K562 (cell line): ENCODE data around the gene EOLA1. TPM values are rescaled to one million over a fixed set of nuclear protein-coding genes. Genes with fewer than 3 reads are reported as not detected.

Source experiments
- ATAC-seq: fragments of 200-7000 bp; cut with Tn5 transposase; 3 replicates; pipeline ENCODE4 v1.9.1; 2020; ENCODE audit warnings: moderate library complexity
- BruUV-seq: library from RNA; stranded (reverse); fragments of 400-500 nt; replicated peaks from 2 replicates; lab custom pipeline; 2021; lab: Mats Ljungman, UMichigan
- CTCF ChIA-PET: fragments of 300-600 bp; formaldehyde crosslinking; extraction: SDS; loops from one replicate; lab custom pipeline; 2021; ENCODE audit warnings: low intra/inter-chr PET ratio; lab: Yijun Ruan, JAX
- POLR2A ChIA-PET: fragments of 300-600, 350-650 bp; sonication (Branson Sonifier 250); formaldehyde crosslinking; extraction: SDS; loops from one replicate; lab custom pipeline; 2021; ENCODE audit warnings: antibody characterized with exemption, inconsistent platforms; lab: Yijun Ruan, JAX
- DNase-seq, 4 experiments: peaks; one replicate each; pipeline versions ENCODE4 v3.0.0 to v3.0.0-alpha.2; 2011 to 2018; ENCODE audit warnings: low spot score in 3 of 4, mixed read lengths in 3 of 4; ENCODE audit errors: extremely low read depth in 1 of 4
- FAIRE-seq: peaks from 2 replicates; lab custom pipeline; 2011; peaks lifted over from hg19 to GRCh38; lab: Jason Lieb, UNC
- H2AFZ ChIP-seq: 2 replicates; pipeline ENCODE4 v1.6.0; 2011; ENCODE audit warnings: low read depth, low read length, control low read depth, inconsistent platforms
- H3K27ac ChIP-seq: fragments of 200-600 bp; 3 replicates; pipeline ENCODE4 v1.8.0; 2011; ENCODE audit warnings: low read depth, mild to moderate bottlenecking, control low read depth, inconsistent platforms, low read length, moderate library complexity, mixed read lengths; ENCODE audit errors: extremely low read depth
- H3K27me3 ChIP-seq, 2 experiments: fragments of 300-600 bp in 1 of 2; 2 replicates in 1 of 2; 3 replicates in 1 of 2; pipeline versions ENCODE4 v1.6.0 to v1.8.0; 2011; ENCODE audit warnings: inconsistent platforms in 2 of 2, low read length in 2 of 2, mild to moderate bottlenecking in 1 of 2, mixed read lengths in 1 of 2, moderate library complexity in 1 of 2; ENCODE audit not compliant: control insufficient read depth in 2 of 2, insufficient read depth in 2 of 2
- H3K36me3 ChIP-seq: fragments of 300-600 bp; 3 replicates; pipeline ENCODE4 v1.8.0; 2011; ENCODE audit warnings: mild to moderate bottlenecking, low read length, inconsistent platforms; ENCODE audit not compliant: control insufficient read depth, insufficient read depth
- H3K4me1 ChIP-seq, 2 experiments: fragments of 200-600 bp in 1 of 2; replicated peaks in 1 of 2; 2 replicates in 1 of 2; 3 replicates in 1 of 2; pipeline versions ENCODE4 v1.5.1 to v1.8.0; 2011; ENCODE audit warnings: inconsistent platforms in 2 of 2, low read length in 2 of 2, mild to moderate bottlenecking in 1 of 2, mixed read lengths in 1 of 2, moderate library complexity in 1 of 2; ENCODE audit not compliant: control insufficient read depth in 2 of 2, insufficient read depth in 2 of 2
- H3K4me2 ChIP-seq: 2 replicates; pipeline ENCODE4 v1.6.1; 2011; ENCODE audit warnings: low read length, control low read depth, inconsistent platforms, mixed read lengths; ENCODE audit not compliant: insufficient read depth
- H3K4me3 ChIP-seq: fragments of 200-600 bp; sonication (generic), shearing (Covaris generic); 2 replicates; pipeline ENCODE4 v1.5.1; 2016; ENCODE audit warnings: control low read depth, inconsistent platforms
- H3K79me2 ChIP-seq: fragments of 200-600 bp; 3 replicates; pipeline ENCODE4 v1.8.0; 2011; ENCODE audit warnings: low read length, inconsistent platforms; ENCODE audit not compliant: control insufficient read depth, insufficient read depth
- H3K9ac ChIP-seq, 2 experiments: 2 replicates each; pipeline versions ENCODE4 v1.6.0 to v1.6.1; 2011; ENCODE audit warnings: low read depth in 2 of 2, low read length in 2 of 2, control low read depth in 1 of 2, inconsistent platforms in 1 of 2, mild to moderate bottlenecking in 1 of 2, mixed read lengths in 1 of 2; ENCODE audit not compliant: insufficient read depth in 1 of 2
- H3K9me1 ChIP-seq: one replicate; pipeline ENCODE4 v1.6.0; 2011; ENCODE audit warnings: inconsistent platforms, mild to moderate bottlenecking, low read length, moderate library complexity; ENCODE audit not compliant: control insufficient read depth, insufficient read depth
- H3K9me3 ChIP-seq: replicated peaks from 2 replicates; pipeline ENCODE4 v1.5.1; 2011; ENCODE audit warnings: low read depth, low read length, inconsistent platforms; ENCODE audit not compliant: control insufficient read depth, insufficient read depth
- H4K20me1 ChIP-seq: replicated peaks from 2 replicates; pipeline ENCODE4 v1.6.1; 2011; ENCODE audit warnings: low read length, inconsistent platforms, mixed read lengths; ENCODE audit not compliant: control insufficient read depth, insufficient read depth
- ARID2 ChIP-seq: fragments of 450-650 bp; IDR thresholded peaks from 2 replicates; pipeline ENCODE4 v1.6.1; 2017; ENCODE audit warnings: antibody characterized with exemption, mild to moderate bottlenecking
- ASH1L ChIP-seq: fragments of 450-650 bp; IDR thresholded peaks from 2 replicates; pipeline ENCODE4 v1.6.1; 2018; ENCODE audit warnings: borderline replicate concordance, mild to moderate bottlenecking, low read depth; ENCODE audit not compliant: partially characterized antibody
- CBFA2T2 ChIP-seq: fragments of 450-650 bp; conservative IDR thresholded peaks from 2 replicates; pipeline ENCODE4 v1.6.1; 2017; ENCODE audit warnings: mild to moderate bottlenecking
- CBFA2T3 ChIP-seq: fragments of 450-650 bp; IDR thresholded peaks from 2 replicates; pipeline ENCODE4 v1.6.1; 2017
- CLOCK ChIP-seq: fragments of 250-450 bp; sonication (Bioruptor Pico); IDR thresholded peaks from 2 replicates; pipeline ENCODE4 v1.4.0; 2020; ENCODE audit warnings: mild to moderate bottlenecking, moderate library complexity, borderline replicate concordance
- EHMT2 ChIP-seq: fragments of 450-650 bp; IDR thresholded peaks from 2 replicates; pipeline ENCODE4 v1.6.1; 2018; ENCODE audit warnings: antibody characterized with exemption
- KDM5B ChIP-seq: fragments of 200-600 bp; sonication (generic); IDR thresholded peaks from 2 replicates; pipeline ENCODE4 v1.6.1; 2012; ENCODE audit warnings: low read depth, mild to moderate bottlenecking, moderate library complexity, low read length, control low read depth, inconsistent platforms; ENCODE audit not compliant: insufficient replicate concordance
- KLF1 ChIP-seq: fragments of 450-650 bp; IDR thresholded peaks from 2 replicates; pipeline ENCODE4 v1.6.1; 2016; ENCODE audit warnings: missing genetic modification characterization, missing compliant biosample characterization
- MYNN ChIP-seq, 2 experiments: sonication (generic); formaldehyde crosslinking in 1 of 2; IDR thresholded peaks; 2 replicates each; pipeline versions ENCODE4 v1.5.0 to v1.6.1; 2016 to 2020; ENCODE audit warnings: antibody characterized with exemption in 1 of 2, missing genetic modification reagents in 1 of 2
- NFYB ChIP-seq: IDR thresholded peaks from 2 replicates; pipeline ENCODE4 v1.6.1; 2011; ENCODE audit warnings: mild to moderate bottlenecking, moderate library complexity; ENCODE audit not compliant: insufficient read length; ENCODE audit errors: extremely low read depth
- NUFIP1 ChIP-seq: fragments of 450-650 bp; IDR thresholded peaks from 2 replicates; pipeline ENCODE4 v1.6.1; 2018; ENCODE audit not compliant: partially characterized antibody
- PML ChIP-seq: IDR thresholded peaks from 2 replicates; pipeline ENCODE4 v1.6.1; 2012; ENCODE audit warnings: low read length, inconsistent platforms
- STAT5A ChIP-seq: IDR thresholded peaks from 2 replicates; pipeline ENCODE4 v1.6.1; 2012; ENCODE audit warnings: low read length, inconsistent platforms, borderline replicate concordance
- TAL1 ChIP-seq: fragments of 450-650 bp; IDR thresholded peaks from 2 replicates; pipeline ENCODE4 v1.6.1; 2016; ENCODE audit warnings: mild to moderate bottlenecking
- TEAD4 ChIP-seq, 2 experiments: sonication (generic) in 1 of 2; formaldehyde crosslinking in 1 of 2; IDR thresholded peaks; 2 replicates each; pipeline versions ENCODE4 v1.6.1 to v1.8.0; 2012 to 2022; ENCODE audit warnings: borderline replicate concordance in 1 of 2, inconsistent platforms in 1 of 2, low read length in 1 of 2, mild to moderate bottlenecking in 1 of 2, missing genetic modification reagents in 1 of 2
- TRIM24 ChIP-seq, 2 experiments: fragments of 450-650 bp; IDR thresholded peaks; 2 replicates each; pipeline ENCODE4 v1.6.1; 2016
- ZBTB1 ChIP-seq: sonication (generic); formaldehyde crosslinking; IDR thresholded peaks from 2 replicates; pipeline ENCODE4 v1.8.1; 2023; ENCODE audit warnings: missing genetic modification reagents, low read depth, mild to moderate bottlenecking, borderline replicate concordance
- ZNF23 ChIP-seq: fragments of 250-450 bp; sonication (Bioruptor Pico); IDR thresholded peaks from 2 replicates; pipeline ENCODE4 v1.4.0; 2020; ENCODE audit warnings: mild to moderate bottlenecking
- ZNF644 ChIP-seq: fragments of 200-800 bp; sonication (Bioruptor generic); IDR thresholded peaks from 2 replicates; pipeline ENCODE4 v1.6.1; 2016; ENCODE audit warnings: low read depth, missing genetic modification characterization, missing compliant biosample characterization
- ZNF695 ChIP-seq: fragments of 450-650 bp; formaldehyde crosslinking; IDR thresholded peaks from 2 replicates; pipeline ENCODE4 v1.4.0; 2020; ENCODE audit warnings: mild to moderate bottlenecking, moderate library complexity
- WGBS: fragments of 100-300 bp; shearing (Covaris generic); methylation state at CpG from one replicate; pipeline ENCODE4 v1.1.6; 2016; ENCODE audit warnings: low coverage, mixed read lengths; ENCODE audit not compliant: insufficient coverage; ENCODE audit errors: missing lambda C conversion rate; 5-methylcytosine and 5-hydroxymethylcytosine counted together
- in situ Hi-C: fragments of 300-500 bp; cut with MboI; formaldehyde crosslinking; loops from 4 replicates; pipeline ENCODE4 v1.15.0; 2018; ENCODE audit warnings: inconsistent platforms, mixed read lengths
- intact Hi-C: fragments of 100-400 bp; cut with micrococcal nuclease; formaldehyde crosslinking; loops from 2 replicates; pipeline ENCODE4 v1.14.2; 2022
- polyA plus RNA-seq, 8 experiments: library from polyadenylated mRNA; depleted of rRNA in 4 of 8; stranded (reverse) in 5 of 8; unstranded in 3 of 8; fragments of >200 nt; fragmentation: Nextera tagmentation in 2 of 8; fragmentation: Illumina TruSeq in 1 of 8; extraction: Ambion mirVana in 2 of 8; extraction: Trizol in 1 of 8; gene quantifications; 2 replicates each; pipeline versions ENCODE4 v1.2.1 to v1.2.3, GENCODE V29; 2011 to 2014; ENCODE audit warnings: inconsistent platforms in 1 of 8, missing spikeins in 1 of 8
- total RNA-seq, 7 experiments: library from RNA; depleted of rRNA in 6 of 7; stranded (reverse); fragments of >200 nt in 6 of 7; fragmentation: Illumina TruSeq in 2 of 7; extraction: Trizol in 2 of 7; gene quantifications; 2 replicates each; pipeline versions ENCODE4 v1.2.1 to v1.2.3, GENCODE V29; 2011 to 2021; ENCODE audit warnings: low replicate concordance in 1 of 7
- TF ChIP-seq, protein P1 (sequence below): sonication (generic); IDR thresholded peaks from 2 replicates; pipeline ENCODE4 v1.6.1; 2016

Gene EOLA1
- total and polyA plus RNA-seq, 9 of the 15 experiments (the other 6 are each of a cell fraction or from before 2014, with no cell fraction given): 6.3 to 32.9 (median 18.2) TPM

DNA sequence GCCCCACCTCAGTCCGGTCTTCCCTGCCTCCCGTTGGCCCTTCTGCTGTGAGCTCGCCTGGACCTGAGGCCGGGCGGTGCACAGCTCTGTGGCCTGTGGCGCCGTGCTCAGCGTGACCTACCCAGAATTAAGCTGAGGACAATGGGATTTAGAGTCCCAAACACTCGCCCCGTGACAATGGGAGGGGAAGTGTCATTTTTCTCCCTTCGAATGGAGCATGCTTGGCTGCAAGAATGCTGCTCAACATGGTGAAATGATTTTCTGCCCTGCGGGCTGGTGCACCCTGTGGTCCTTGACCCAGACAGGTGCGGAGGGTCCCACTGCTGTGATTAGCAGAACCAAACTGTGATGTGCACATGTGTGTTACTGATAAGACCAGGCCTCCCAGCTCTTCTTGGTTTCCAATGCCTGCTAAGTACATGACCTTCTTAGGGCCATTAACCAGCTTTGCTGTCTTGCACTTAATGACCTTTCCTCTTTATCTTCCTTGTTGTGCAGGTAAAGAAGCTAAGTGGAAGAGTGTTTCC lies 772 bp downstream of the EOLA1 start:
- FAIRE-seq (peak; percentile 29), DNase-seq (peak; percentile 17 to 61 (median 21)), ATAC-seq (peak; percentile 2; the same call in 2 of the 3 replicates)
- Histone ChIP-seq H3K36me3 (no peaks in the 10 kb centered on the region), H3K4me2 (peak overlapping the region; percentile 91), H3K79me2 (peaks cover 9% of the 10 kb centered on the region; the same call in 1 of the 3 replicates), H3K27me3 (no peaks in the 10 kb centered on the region), H3K27ac (peak overlapping the region; percentile 81; the same call in 2 of the 3 replicates), H3K9ac (peak overlapping the region; percentile 74 to 95), H3K9me3 (no peaks in the 10 kb centered on the region), H3K4me3 (peak overlapping the region; percentile 71), H3K4me1 (peaks cover 8 to 16% of the 10 kb centered on the region in 2 experiments; a peak in 4 of 5 replicates), H4K20me1 (no peaks in the 10 kb centered on the region; the same call in 1 of the 2 replicates), H2AFZ (peak overlapping the region; percentile 100), H3K9me1 (no peaks in the 10 kb centered on the region)
- in situ Hi-C loops (no loop called here), intact Hi-C loops (loop anchor here (5.0 kb wide), 1 partner anchor 34 kb away; the partner anchor contains the start of gene IDS)
- POLR2A ChIA-PET: interaction anchor here (1.6 kb wide), 1 partner anchor 36 kb away, joined by 4 read pairs; the partner anchor contains the start of gene IDS
- BruUV-seq: no TSS peak
- 2% methylated on average over 11 of the region's 13 CpGs for WGBS
- CTCF ChIA-PET: no interaction called here
- TF ChIP-seq, protein P1, sequence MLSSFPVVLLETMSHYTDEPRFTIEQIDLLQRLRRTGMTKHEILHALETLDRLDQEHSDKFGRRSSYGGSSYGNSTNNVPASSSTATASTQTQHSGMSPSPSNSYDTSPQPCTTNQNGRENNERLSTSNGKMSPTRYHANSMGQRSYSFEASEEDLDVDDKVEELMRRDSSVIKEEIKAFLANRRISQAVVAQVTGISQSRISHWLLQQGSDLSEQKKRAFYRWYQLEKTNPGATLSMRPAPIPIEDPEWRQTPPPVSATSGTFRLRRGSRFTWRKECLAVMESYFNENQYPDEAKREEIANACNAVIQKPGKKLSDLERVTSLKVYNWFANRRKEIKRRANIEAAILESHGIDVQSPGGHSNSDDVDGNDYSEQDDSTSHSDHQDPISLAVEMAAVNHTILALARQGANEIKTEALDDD: no peak
- TF ChIP-seq TAL1 (peak; percentile 69; the same call in 1 of the 2 replicates), ZNF23 (no peak), EHMT2 (no peak), NFYB (no peak), ZNF644 (no peak), KLF1 (tag) (no peak), ARID2 (no peak), NUFIP1 (no peak), STAT5A (no peak), ZBTB1 (no peak), TRIM24 (IDR thresholded peaks at IDR 0.05) (0 out of 4 replicates have a peak, but pooled peaks of 1 of the 2 experiments have one; percentile 12), ASH1L (no peak), CLOCK (CRISPR knock-in tag) (no peak), PML (0 out of 2 replicates have a peak, but pooled peaks have one; percentile 27), KDM5B (no peak), MYNN (IDR thresholded peaks at IDR 0.05) (no peak), MYNN (CRISPR knock-in tag; IDR thresholded peaks at IDR 0.05) (no peak), ZNF695 (CRISPR knock-in tag) (no peak), CBFA2T3 (peak; percentile 87), TEAD4 (IDR thresholded peaks at IDR 0.05; ENCODE audit: low read length) (peak; percentile 84), TEAD4 (CRISPR knock-in tag; IDR thresholded peaks at IDR 0.05; ENCODE audit: borderline replicate concordance) (no peak), CBFA2T2 (peak; percentile 73)
